B cell (primary cell): ENCODE measurements around the gene IGLL5. TPM values are rescaled to one million over a fixed set of nuclear protein-coding genes. Genes with fewer than 3 reads are reported as not detected.

Experiments used
- ATAC-seq: fragments of 200-7000 bp; cut with Tn5 transposase; one replicate; pipeline ENCODE4 v1.10.0; 2021; ENCODE audit warnings: low read depth, mild to moderate bottlenecking, moderate number of reproducible peaks, moderate library complexity
- CTCF ChIA-PET: fragments of 350-600 bp; sonication (Branson Sonifier 250); formaldehyde crosslinking; loops from one replicate; lab custom pipeline; 2021; ENCODE audit warnings: antibody characterized with exemption, inconsistent platforms; lab: Charles Lee
- POLR2A ChIA-PET: fragments of 350-600 bp; sonication (Branson Sonifier 250); formaldehyde crosslinking; loops from one replicate; lab custom pipeline; 2021; ENCODE audit warnings: antibody characterized with exemption; lab: Charles Lee
- DNase-seq: peaks from one replicate; pipeline ENCODE4 v3.0.0; 2013
- H2AFZ ChIP-seq: 2 replicates; pipeline ENCODE4 v1.6.1; 2012; ENCODE audit warnings: mild to moderate bottlenecking, low read depth, low read length; ENCODE audit not compliant: insufficient read depth, poor library complexity, severe bottlenecking
- H3K27ac ChIP-seq, 2 donors: 1 replicate in 1 of 2; 2 replicates in 1 of 2; pipeline ENCODE4 v1.5.1; 2012 to 2013; ENCODE audit warnings: low read length in 2 of 2, mild to moderate bottlenecking in 2 of 2, moderate library complexity in 1 of 2
- H3K27me3 ChIP-seq, 4 experiments: fragments of 200-600 bp in 1 of 4; sonication (generic) in 1 of 4; replicated peaks in 1 of 4; 1 replicate in 2 of 4; 2 replicates in 2 of 4; pipeline versions ENCODE4 v1.6.1 to v1.7.0; 2013 to 2016; ENCODE audit warnings: low read length in 3 of 4, mild to moderate bottlenecking in 2 of 4, mixed read lengths in 1 of 4, moderate library complexity in 1 of 4; ENCODE audit not compliant: insufficient read depth in 4 of 4, control insufficient read depth in 3 of 4; ENCODE audit errors: control extremely low read depth in 1 of 4
- H3K36me3 ChIP-seq, 2 experiments: replicated peaks in 1 of 2; 1 replicate in 1 of 2; 2 replicates in 1 of 2; pipeline versions ENCODE4 v1.6.1 to v1.7.1; 2013; ENCODE audit warnings: low read length in 1 of 2; ENCODE audit not compliant: insufficient read depth in 2 of 2, control insufficient read depth in 1 of 2; ENCODE audit errors: control extremely low read depth in 1 of 2, extremely low read depth in 1 of 2
- H3K4me1 ChIP-seq, 2 donors: fragments of 200-600 bp in 1 of 2; sonication (generic) in 1 of 2; 1 replicate in 1 of 2; 2 replicates in 1 of 2; pipeline versions ENCODE4 v1.5.1 to v1.6.1; 2013 to 2017; ENCODE audit warnings: low read length in 2 of 2; ENCODE audit not compliant: control insufficient read depth in 2 of 2, insufficient read depth in 2 of 2
- H3K4me2 ChIP-seq: replicated peaks from 2 replicates; pipeline ENCODE3; 2012; ENCODE audit warnings: mild to moderate bottlenecking, low read depth, low read length; ENCODE audit not compliant: poor library complexity, severe bottlenecking
- H3K4me3 ChIP-seq, 5 experiments: fragments of 200-600 bp in 1 of 5; sonication (generic) in 1 of 5; 1 replicate in 3 of 5; 2 replicates in 2 of 5; pipeline versions ENCODE4 v1.5.1 to v1.7.0; 2011 to 2016; ENCODE audit warnings: low read length in 4 of 5, mild to moderate bottlenecking in 4 of 5, low read depth in 2 of 5, control low read depth in 1 of 5, moderate library complexity in 1 of 5; ENCODE audit not compliant: insufficient read depth in 1 of 5; ENCODE audit errors: control extremely low read depth in 1 of 5, extremely low read depth in 1 of 5
- H3K79me2 ChIP-seq: fragments of 200-600 bp; sonication (generic); one replicate; pipeline ENCODE4 v1.6.0; 2016; ENCODE audit warnings: low read length; ENCODE audit not compliant: control insufficient read depth, insufficient read depth
- H3K9ac ChIP-seq: fragments of 200-600 bp; sonication (generic); 2 replicates; pipeline ENCODE4 v1.6.1; 2017; ENCODE audit warnings: mild to moderate bottlenecking, low read length, moderate library complexity
- H3K9me3 ChIP-seq, 3 donors: one replicate each; pipeline versions ENCODE4 v1.6.1 to v1.7.1; 2013; ENCODE audit warnings: low read length in 2 of 3; ENCODE audit not compliant: control insufficient read depth in 2 of 3, insufficient read depth in 1 of 3; ENCODE audit errors: control extremely low read depth in 1 of 3
- H4K20me1 ChIP-seq: 2 replicates; pipeline ENCODE4 v1.6.0; 2012; ENCODE audit warnings: mild to moderate bottlenecking, low read length; ENCODE audit not compliant: insufficient read depth, control insufficient read depth, poor library complexity, severe bottlenecking
- H3K27ac Mint-ChIP-seq: one replicate; pipeline ENCODE4 v1.8.0; 2021; ENCODE audit warnings: mixed read lengths
- H3K27me3 Mint-ChIP-seq: one replicate; pipeline ENCODE4 v1.8.0; 2021; ENCODE audit warnings: mixed read lengths
- H3K4me1 Mint-ChIP-seq: one replicate; pipeline ENCODE4 v1.8.0; 2021; ENCODE audit warnings: mixed read lengths
- H3K4me3 Mint-ChIP-seq: one replicate; pipeline ENCODE4 v1.8.0; 2021; ENCODE audit warnings: mixed read lengths
- H3K9me3 Mint-ChIP-seq: one replicate; pipeline ENCODE4 v1.8.0; 2022; ENCODE audit warnings: mixed read lengths; ENCODE audit not compliant: insufficient read depth
- CTCF ChIP-seq: fragments of 200-600 bp; IDR thresholded peaks from one replicate; pipeline ENCODE4 v1.8.0; 2022; ENCODE audit warnings: antibody characterized with exemption, mild to moderate bottlenecking
- EZH2 ChIP-seq: IDR thresholded peaks from 2 replicates; pipeline ENCODE4 v1.6.1; 2012; ENCODE audit warnings: borderline replicate concordance, low read depth, mild to moderate bottlenecking, moderate library complexity, low read length; ENCODE audit not compliant: insufficient read depth, poor library complexity, severe bottlenecking
- WGBS: methylation state at CpG from one replicate; pipeline ENCODE4 v1.1.5; 2013; ENCODE audit warnings: missing lambda C conversion rate; ENCODE audit not compliant: insufficient coverage; 5-methylcytosine and 5-hydroxymethylcytosine counted together
- intact Hi-C: fragments of 100-400 bp; cut with micrococcal nuclease; formaldehyde crosslinking; loops from one replicate; pipeline ENCODE4 v1.10.0; 2022
- polyA plus RNA-seq: library from polyadenylated mRNA; depleted of rRNA; stranded (reverse); fragments of >200 nt; gene quantifications from 2 replicates; pipeline ENCODE4 v1.2.3, GENCODE V29; 2012
- total RNA-seq, 2 donors: library from RNA; stranded (reverse); fragments of 120-200 nt in 1 of 2; gene quantifications; 1 replicate in 1 of 2; 2 replicates in 1 of 2; pipeline versions ENCODE4 v1.2.3 to v1.2.4, GENCODE V29; 2013 to 2022

Gene IGLL5
- total and polyA plus RNA-seq, 2 donors (not counting 1 experiment from before 2014, with no cell fraction given), result 39.8 to 365 TPM

GRCh38 chr22:22842085-22842484, 45.5 kb upstream of the IGLL5 start:
- Histone ChIP-seq H3K4me3 (no peak overlapping the region), H3K27me3 (no peaks in the 10 kb centered on the region), H3K9me3 (peaks cover 0 to 7% (median 1%) of the 10 kb centered on the region in 3 donors), H3K4me1 (peaks cover 12 to 16% of the 10 kb centered on the region in 2 donors), H4K20me1 (no peaks in the 10 kb centered on the region), H3K36me3 (no peaks in the 10 kb centered on the region), H3K79me2 (no peaks in the 10 kb centered on the region), H3K27ac (no peak overlapping the region), H3K9ac (no peak overlapping the region), H3K4me2 (no peak overlapping the region), H2AFZ (no peak overlapping the region)
- DNase-seq (no peak), ATAC-seq (no peak)
- TF ChIP-seq CTCF (no peak), EZH2 (no peak)
- Mint-ChIP-seq H3K27ac (no peak overlapping the region), H3K4me3 (no peak overlapping the region), H3K27me3 (peaks cover 3% of the 10 kb centered on the region), H3K4me1 (peaks cover 18% of the 10 kb centered on the region), H3K9me3 (no peaks in the 10 kb centered on the region)
- intact Hi-C loops, result no loop called here
- ChIA-PET POLR2A (no interaction called here), CTCF (interaction anchor here (0.7 to 1.7 kb wide), 5 partner anchors 32 to 114 kb away, joined by 3 to 6 read pairs (median 4); no protein-coding TSS in a partner anchor)

- POLR2A ChIA-PET, result no interaction called here
- no peak for DNase-seq
These were observed 43.8 kb upstream of the IGLL5 start for GRCh38 chr22:22843848-22844247.

More at GRCh38 chr22:22843848-22844247, 43.8 kb upstream of the IGLL5 start:
- H3K9me3 ChIP-seq, result peaks cover 0 to 11% (median 1%) of the 10 kb centered on the region in 3 donors
- H3K27me3 ChIP-seq, result no peaks in the 10 kb centered on the region
- H2AFZ ChIP-seq, result no peak overlapping the region
- no peak overlapping the region for H3K4me3 ChIP-seq
- CTCF ChIA-PET, result no interaction called here
- H3K27me3 Mint-ChIP-seq, result peaks cover 5% of the 10 kb centered on the region
- no peak overlapping the region for H3K27ac Mint-ChIP-seq
- no peak overlapping the region for H3K4me3 Mint-ChIP-seq
- no peak overlapping the region for H3K4me2 ChIP-seq
- H3K4me1 Mint-ChIP-seq, result peaks cover 19% of the 10 kb centered on the region
- peaks cover 10 to 12% of the 10 kb centered on the region in 2 donors for H3K4me1 ChIP-seq
- no peaks in the 10 kb centered on the region for H4K20me1 ChIP-seq
- H3K79me2 ChIP-seq, result no peaks in the 10 kb centered on the region
- H3K9me3 Mint-ChIP-seq, result no peaks in the 10 kb centered on the region
- TF ChIP-seq CTCF (no peak), EZH2 (no peak)
- intact Hi-C loops, result no loop called here
- no peaks in the 10 kb centered on the region for H3K36me3 ChIP-seq
- no peak overlapping the region for H3K9ac ChIP-seq
- no CpG with 5 or more reads among the region's 1 CpG for WGBS
- H3K27ac ChIP-seq, result no peak overlapping the region
- no peak for ATAC-seq
